Mesothelial cell of epicardium (in vitro differentiated cells): ENCODE measurements around the gene HMCN1. TPM values are rescaled to one million over a fixed set of nuclear protein-coding genes. Genes with fewer than 3 reads are reported as not detected.

Experiments used
- DNase-seq, 2 experiments: peaks; one replicate each; pipeline ENCODE4 v3.0.0; 2021; ENCODE audit warnings: low spot score in 2 of 2; ENCODE audit not compliant: unreplicated experiment in 2 of 2
- H3K27ac Mint-ChIP-seq: 2 replicates; pipeline ENCODE4 v1.8.0; 2021; ENCODE audit warnings: mixed read lengths
- H3K27me3 Mint-ChIP-seq: 2 replicates; pipeline ENCODE4 v1.8.0; 2021; ENCODE audit warnings: low read depth, mixed read lengths
- H3K36me3 Mint-ChIP-seq: 2 replicates; pipeline ENCODE4 v1.8.0; 2021; ENCODE audit warnings: mixed read lengths
- H3K4me1 Mint-ChIP-seq: 2 replicates; pipeline ENCODE4 v1.8.0; 2021; ENCODE audit warnings: mixed read lengths
- H3K4me3 Mint-ChIP-seq: 2 replicates; pipeline ENCODE4 v1.8.0; 2021; ENCODE audit warnings: mild to moderate bottlenecking, moderate library complexity, mixed read lengths
- H3K9me3 Mint-ChIP-seq: 2 replicates; pipeline ENCODE4 v1.8.0; 2021; ENCODE audit warnings: mixed read lengths
- CTCF ChIP-seq: fragments of 200-600 bp; sonication (generic); IDR thresholded peaks from one replicate; pipeline ENCODE4 v1.5.0; 2021; ENCODE audit warnings: antibody characterized with exemption; ENCODE audit not compliant: unreplicated experiment
- total RNA-seq: library from RNA; stranded (reverse); gene quantifications from 3 replicates; pipeline ENCODE4 v1.2.1, GENCODE V29; 2021

Gene HMCN1
- total RNA-seq, 1 donor from 2014 or later = 48.8 TPM

GRCh38 chr1:186066411-186066810 is 332.2 kb downstream of the HMCN1 start:
- Mint-ChIP-seq H3K4me3 (no peak overlapping the region), H3K9me3 (no peaks in the 10 kb centered on the region), H3K36me3 (peaks cover 14% of the 10 kb centered on the region), H3K27ac (no peak overlapping the region), H3K4me1 (no peaks in the 10 kb centered on the region), H3K27me3 (no peaks in the 10 kb centered on the region)
- DNase-seq = no peak
- TF ChIP-seq CTCF = no peak

DNA sequence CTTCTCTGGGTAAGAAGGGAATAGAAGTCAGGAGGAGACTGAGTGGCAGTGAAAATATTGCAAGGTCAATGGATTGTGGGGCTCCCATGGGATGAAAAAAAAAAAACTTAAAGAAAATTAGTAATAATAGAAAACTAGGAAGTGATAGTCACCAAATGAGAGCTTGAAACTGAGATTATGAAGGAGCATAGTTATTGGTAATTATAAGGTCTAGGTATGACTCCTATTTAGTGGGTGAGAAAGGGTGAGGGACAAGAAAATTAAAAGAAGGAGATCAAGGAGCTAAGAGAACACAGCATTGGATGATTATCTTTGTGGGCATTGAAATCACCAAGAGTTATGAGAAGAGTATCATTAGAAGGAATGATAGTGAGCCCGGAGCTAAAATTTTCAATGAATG is 339.5 kb downstream of the HMCN1 start:
- Mint-ChIP-seq H3K36me3 (peaks cover 17% of the 10 kb centered on the region), H3K9me3 (no peaks in the 10 kb centered on the region), H3K4me1 (no peaks in the 10 kb centered on the region), H3K4me3 (no peak overlapping the region), H3K27me3 (no peaks in the 10 kb centered on the region), H3K27ac (no peak overlapping the region)
- no peak for DNase-seq
- no peak for TF ChIP-seq CTCF

DNA sequence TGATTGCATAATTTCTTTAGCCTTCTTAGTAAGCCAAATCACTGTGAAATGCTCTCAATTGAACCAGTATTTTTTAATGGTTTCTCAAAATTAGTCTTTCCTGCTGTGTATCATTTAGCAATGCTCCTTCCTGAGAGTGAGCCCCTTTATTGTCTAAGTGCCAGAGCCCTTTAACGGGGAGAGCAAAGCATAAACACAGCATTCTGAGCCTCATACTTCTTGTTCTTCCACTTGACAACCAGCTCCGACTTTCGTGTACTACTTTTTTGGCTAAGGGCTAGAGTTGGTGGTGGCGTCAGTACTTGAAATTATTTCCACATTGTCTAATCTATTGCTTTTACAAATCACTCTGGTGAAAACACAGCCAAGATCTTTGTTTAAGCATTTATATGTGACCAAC is 341.8 kb downstream of the HMCN1 start:
- Mint-ChIP-seq H3K4me3 (no peak overlapping the region), H3K36me3 (peaks cover 11% of the 10 kb centered on the region), H3K9me3 (no peaks in the 10 kb centered on the region), H3K27me3 (no peaks in the 10 kb centered on the region), H3K4me1 (no peaks in the 10 kb centered on the region), H3K27ac (no peak overlapping the region)
- DNase-seq = no peak
- no peak for TF ChIP-seq CTCF

GRCh38 chr1:186078245-186078644 is 344.1 kb downstream of the HMCN1 start:
- no peak for DNase-seq
- no peak overlapping the region for H3K27ac Mint-ChIP-seq
- H3K9me3 Mint-ChIP-seq = no peaks in the 10 kb centered on the region
- peaks cover 11% of the 10 kb centered on the region for H3K36me3 Mint-ChIP-seq
- no peak for TF ChIP-seq CTCF
- peaks cover 3% of the 10 kb centered on the region for H3K4me1 Mint-ChIP-seq
- H3K4me3 Mint-ChIP-seq = no peak overlapping the region
- no peaks in the 10 kb centered on the region for H3K27me3 Mint-ChIP-seq

DNA sequence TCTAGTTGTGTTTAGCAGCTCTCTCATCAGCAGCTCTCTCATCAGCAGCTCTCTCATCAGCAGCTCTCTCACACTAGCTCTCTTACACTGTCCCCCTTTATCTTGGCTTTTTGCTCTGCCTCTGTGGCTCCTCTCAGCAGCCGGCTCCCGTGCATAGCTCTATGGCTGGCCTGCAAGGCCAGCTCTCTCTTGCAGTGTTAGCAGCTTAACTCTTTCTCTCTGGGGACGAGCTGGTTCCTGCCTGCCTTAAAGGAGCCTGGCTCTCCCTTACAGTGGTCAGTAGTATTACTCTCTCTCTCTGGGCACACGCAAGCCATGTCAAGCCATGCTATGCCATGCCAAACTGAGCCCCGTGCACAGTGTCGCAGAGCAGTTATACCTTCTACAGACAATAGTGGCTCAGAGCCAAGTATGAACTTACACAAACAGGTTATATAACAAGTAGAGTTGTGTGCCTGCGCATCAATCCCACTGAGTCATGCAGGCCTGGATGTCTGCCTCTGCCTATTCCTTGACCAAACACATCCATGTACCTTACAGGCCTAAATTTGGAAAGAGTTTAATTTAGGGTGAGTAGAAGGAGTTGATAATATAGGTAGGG is 345.0 kb downstream of the HMCN1 start:
- Mint-ChIP-seq H3K4me3 (no peak overlapping the region), H3K36me3 (peaks cover 11% of the 10 kb centered on the region), H3K27me3 (no peaks in the 10 kb centered on the region), H3K27ac (no peak overlapping the region), H3K9me3 (no peaks in the 10 kb centered on the region), H3K4me1 (peaks cover 3% of the 10 kb centered on the region)
- no peak for DNase-seq
- TF ChIP-seq CTCF = no peak
